Endothelial cell of umbilical vein (primary cell): ENCODE data around the gene DBT.

ENCODE experiments used
- CTCF ChIP-seq, 2 donors: IDR thresholded peaks; 1 replicate in 1 of 2; 2 replicates in 1 of 2; pipeline ENCODE4 v1.5.1; 2011; ENCODE audit warnings: low read length in 2 of 2, mild to moderate bottlenecking in 2 of 2, moderate library complexity in 2 of 2, control low read depth in 1 of 2, inconsistent platforms in 1 of 2, low read depth in 1 of 2; ENCODE audit not compliant: insufficient read depth in 1 of 2; ENCODE audit errors: extremely low read depth in 1 of 2
- EZH2 ChIP-seq: IDR thresholded peaks from 2 replicates; pipeline ENCODE4 v1.6.1; 2012; ENCODE audit warnings: borderline replicate concordance, low read depth, mild to moderate bottlenecking, moderate library complexity, low read length, inconsistent platforms; ENCODE audit not compliant: severe bottlenecking
- FOS ChIP-seq: IDR thresholded peaks from 2 replicates; pipeline ENCODE4 v1.6.1; 2011; ENCODE audit warnings: mild to moderate bottlenecking, low read length, moderate library complexity, borderline replicate concordance; ENCODE audit not compliant: insufficient read depth
- GATA2 ChIP-seq: IDR thresholded peaks from 2 replicates; pipeline ENCODE4 v1.7.0; 2011; ENCODE audit warnings: low read depth, mild to moderate bottlenecking, moderate library complexity, mixed read lengths, low read length; ENCODE audit not compliant: insufficient read length, insufficient read depth
- MAX ChIP-seq: IDR thresholded peaks from 2 replicates; pipeline ENCODE4 v1.6.1; 2011; ENCODE audit not compliant: insufficient read depth, insufficient read length
- MYC ChIP-seq: IDR thresholded peaks from one replicate; pipeline ENCODE4 v1.6.1; 2011; ENCODE audit warnings: mild to moderate bottlenecking, low read depth, low read length
- POLR2A ChIP-seq: IDR thresholded peaks from 2 replicates; pipeline ENCODE4 v1.6.1; 2012; ENCODE audit warnings: low read depth, mild to moderate bottlenecking, control low read depth, low read length
- POLR2AphosphoS5 ChIP-seq: IDR thresholded peaks from 2 replicates; pipeline ENCODE4 v1.6.1; 2012; ENCODE audit warnings: low read depth, mild to moderate bottlenecking, control low read depth, low read length, moderate library complexity; ENCODE audit not compliant: insufficient read depth

GRCh38 chr1:100198596-100198995 lies 51.0 kb downstream of the DBT start:
- no peak for TF ChIP-seq CTCF (IDR thresholded peaks at IDR 0.05; ENCODE audit: extremely low read depth in 1 of 2, insufficient read depth in 1 of 2, low read depth in 1 of 2, low read length in 2 of 2)
- no peak for TF ChIP-seq POLR2A
- no peak for TF ChIP-seq EZH2
- no peak for TF ChIP-seq POLR2AphosphoS5
- TF ChIP-seq MAX: no peak
- no peak for TF ChIP-seq GATA2
- no peak for TF ChIP-seq MYC
- TF ChIP-seq FOS: no peak
